Activated naive CD8-positive, alpha-beta T cell treated with anti-CD3 and anti-CD28 coated beads, Interleukin-2, amount 50 U/mL, for 16 hours (primary cell): ENCODE data around the gene ARMC12.
"Not testable (repeated sequence)": the region's sequence is repeated elsewhere in the genome, so short reads cannot be mapped to it uniquely, and the experiment has no call there.

ENCODE experiments used
- DNase-seq: peaks from one replicate; pipeline ENCODE4 v3.0.0-alpha.2; 2020; ENCODE audit warnings: low read depth, low spot score

The ARMC12 gene, protein sequence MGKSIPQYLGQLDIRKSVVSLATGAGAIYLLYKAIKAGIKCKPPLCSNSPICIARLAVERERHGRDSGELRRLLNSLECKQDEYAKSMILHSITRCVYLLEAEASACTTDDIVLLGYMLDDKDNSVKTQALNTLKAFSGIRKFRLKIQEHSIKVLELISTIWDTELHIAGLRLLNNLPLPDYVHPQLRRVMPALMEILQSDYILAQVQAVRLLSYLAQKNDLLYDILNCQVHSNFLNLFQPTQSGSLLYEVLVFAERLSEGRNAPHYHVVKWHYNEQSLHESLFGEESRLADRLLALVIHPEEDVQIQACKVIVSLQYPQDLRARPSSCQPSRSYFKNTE

DNA sequence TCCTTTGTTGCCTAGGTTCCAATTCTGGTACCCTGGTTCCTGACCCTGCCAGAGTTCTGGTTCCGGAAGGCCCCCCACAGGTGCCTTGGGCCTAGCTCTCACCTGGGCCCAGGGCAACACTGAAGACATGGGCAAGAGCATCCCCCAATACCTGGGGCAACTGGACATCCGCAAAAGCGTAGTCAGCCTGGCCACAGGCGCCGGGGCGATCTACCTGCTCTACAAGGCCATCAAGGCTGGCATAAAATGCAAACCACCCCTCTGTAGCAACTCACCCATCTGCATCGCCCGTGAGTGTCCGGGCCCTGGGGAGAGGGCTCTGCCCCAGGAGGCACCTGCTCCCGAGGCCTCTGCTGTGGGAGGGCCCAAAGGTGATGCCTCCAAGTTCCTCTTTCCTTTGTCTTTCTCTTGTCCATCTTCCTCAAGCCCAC lies at the start of gene ARMC12:
Gene ARMC12 (plus strand): TSS at position 51 of the 431 bp plus-strand sequence. CDS start 77 bp downstream, at position 128.
- no peak for DNase-seq

DNA sequence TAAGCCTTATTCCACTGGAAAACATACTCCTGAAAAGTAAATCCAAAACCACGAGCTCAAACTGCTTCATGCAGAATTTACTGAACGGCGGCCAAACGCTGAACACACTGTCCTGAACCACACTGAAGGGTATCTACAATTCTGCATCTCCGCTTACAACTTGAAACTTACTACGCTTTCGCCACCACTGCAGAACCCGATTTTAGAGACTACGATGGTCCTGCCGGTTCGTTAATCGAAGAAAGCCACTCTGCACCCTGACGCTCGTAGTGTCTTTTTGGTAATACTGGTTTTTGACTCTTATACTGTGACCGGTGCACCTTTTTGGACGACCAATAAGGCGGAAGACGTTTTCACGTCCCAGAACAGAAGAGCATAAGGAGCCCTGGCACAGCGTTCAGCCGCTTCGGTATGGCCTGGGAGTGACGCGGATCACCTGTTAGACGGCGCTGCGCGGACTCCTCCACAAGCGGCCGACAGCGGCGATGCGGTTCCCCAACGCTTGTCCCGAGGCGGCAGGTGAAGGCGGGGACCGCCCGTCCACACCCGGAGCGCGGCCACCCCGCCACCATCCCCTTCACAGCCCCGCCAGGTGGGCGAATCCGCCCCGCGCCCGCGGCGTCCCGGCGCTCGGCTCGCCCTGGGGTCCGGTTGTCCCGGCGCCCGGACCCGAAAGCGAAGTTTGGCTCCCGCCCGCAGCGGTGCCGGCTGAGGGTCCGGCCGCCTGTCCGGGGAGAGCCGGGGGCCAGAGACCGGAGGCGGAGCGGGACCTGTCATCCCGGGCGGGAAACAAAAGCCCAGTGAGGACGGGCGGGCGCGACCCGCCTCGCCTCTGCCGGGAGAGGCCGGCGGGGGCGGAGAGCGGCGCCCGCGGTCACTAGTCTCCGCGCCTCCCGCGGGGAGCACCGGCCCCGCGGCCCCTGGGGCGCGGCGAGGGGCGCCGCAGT lies 48.9 kb upstream of the ARMC12 start:
- no peak for DNase-seq

DNA sequence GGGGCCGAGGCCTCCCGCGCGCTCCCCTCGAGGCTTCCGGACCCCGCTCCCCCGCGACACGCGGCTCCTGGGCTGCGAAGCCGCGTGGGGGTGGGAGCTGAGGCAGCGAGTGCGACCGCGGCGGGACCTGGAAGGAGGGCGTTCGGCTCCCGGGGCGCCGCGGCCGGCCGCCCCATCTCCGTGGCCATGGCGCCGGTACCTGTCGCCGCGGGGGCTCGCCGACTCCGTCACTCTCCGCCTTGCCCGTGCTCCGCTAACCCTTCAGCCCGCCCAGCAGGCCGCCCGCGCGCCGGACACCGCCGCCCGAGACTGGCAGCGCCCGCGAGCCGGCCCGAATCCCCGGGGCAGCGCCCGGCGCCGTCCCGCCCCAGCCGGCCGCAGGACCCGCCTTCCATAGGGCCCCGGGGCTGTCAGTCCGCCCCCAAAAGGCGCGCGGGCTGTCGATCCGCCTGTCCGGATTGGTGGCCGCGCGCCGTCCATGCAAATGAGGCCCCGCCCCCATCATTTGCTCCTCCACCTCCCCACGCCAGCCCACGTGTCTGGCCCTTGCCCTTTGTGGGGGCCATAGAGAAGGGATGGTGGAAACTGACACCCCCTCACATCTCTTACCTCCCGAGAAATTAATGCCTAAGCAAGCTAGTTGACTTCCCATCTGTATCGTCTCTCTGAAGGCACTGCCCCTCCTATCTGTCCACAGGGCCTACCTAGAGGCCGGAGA lies 48.1 kb upstream of the ARMC12 start, which contains the start of gene FKBP5:
Gene FKBP5 (minus strand): TSS at position 311 of the 718 bp plus-strand sequence. CDS start 46,091 bp downstream, outside the sequence.
- peak; percentile 80 for DNase-seq

DNA sequence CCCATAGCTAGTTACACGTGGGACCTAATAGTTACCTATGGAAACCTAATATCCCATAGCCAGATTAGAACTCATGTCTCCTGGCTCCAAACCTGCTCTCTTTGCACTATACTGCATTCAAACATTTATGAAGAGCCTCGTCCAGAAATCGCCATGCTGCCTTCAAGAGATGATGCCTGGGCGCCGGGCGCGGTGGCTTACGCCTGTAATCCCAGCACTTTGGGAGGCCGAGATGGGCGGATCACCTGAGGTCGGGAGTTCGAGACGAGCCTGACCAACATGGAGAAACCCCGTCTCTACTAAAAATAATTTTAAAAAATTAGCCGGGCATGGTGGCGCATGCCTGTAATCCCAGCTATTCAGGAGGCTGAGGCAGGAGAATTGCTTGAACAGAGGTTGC lies 46.8 kb upstream of the ARMC12 start:
- not testable (repeated sequence) for DNase-seq

DNA sequence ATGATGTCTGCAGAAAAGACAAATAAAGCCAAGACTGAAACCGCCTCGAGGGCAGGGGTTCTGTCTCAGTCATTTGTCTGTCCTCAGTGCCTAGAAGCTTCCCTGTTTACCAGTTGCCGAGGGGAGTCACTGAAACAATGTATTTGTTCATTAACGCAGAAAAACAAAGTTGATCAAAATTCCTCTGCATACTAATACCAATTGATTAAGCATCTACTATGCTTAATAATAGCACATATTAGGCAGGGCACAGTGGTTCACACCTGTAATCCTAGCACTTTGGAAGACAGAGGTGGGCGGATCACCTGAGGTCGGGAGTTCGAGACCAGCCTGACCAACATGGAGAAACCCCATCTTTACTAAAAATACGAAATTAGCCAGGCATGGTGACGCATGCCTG lies 46.3 kb upstream of the ARMC12 start:
- no peak for DNase-seq

DNA sequence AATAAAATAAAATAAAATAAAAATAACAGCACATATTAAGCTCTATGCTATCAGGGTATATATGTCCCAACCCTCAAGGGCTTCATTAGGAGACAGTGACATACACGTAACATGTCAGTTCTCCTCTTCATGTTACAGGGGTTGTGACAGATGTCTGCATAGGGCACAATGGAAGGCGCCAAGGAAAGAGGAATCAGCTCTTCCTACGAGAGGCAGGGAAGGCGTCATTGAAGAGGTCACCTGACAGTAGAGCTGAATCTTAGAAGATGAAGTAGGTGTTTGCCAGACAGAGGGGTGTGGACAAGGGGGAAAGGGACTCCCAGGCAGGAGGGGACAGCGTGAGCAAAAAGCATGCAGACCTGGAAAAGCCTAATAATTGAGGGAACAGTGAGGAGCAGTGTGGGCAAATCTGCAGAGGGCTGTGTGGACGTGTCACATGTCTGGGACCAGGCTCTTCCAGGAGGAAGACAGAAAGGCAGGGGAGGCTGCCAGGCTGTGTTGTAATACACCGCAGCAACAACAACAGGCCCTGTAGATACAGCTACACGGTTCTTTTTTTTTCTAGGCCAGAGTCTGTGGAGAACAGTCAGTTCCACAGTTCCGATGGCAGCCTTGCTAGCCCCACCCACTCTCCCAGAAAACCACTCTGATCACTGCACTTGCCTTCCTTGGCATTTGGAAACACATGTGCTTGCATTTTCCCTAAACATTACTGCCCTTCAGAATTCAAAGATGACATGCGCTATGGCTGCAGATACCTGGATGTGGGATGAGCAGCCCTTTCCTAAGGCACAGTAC lies 45.6 kb upstream of the ARMC12 start:
- no peak for DNase-seq

DNA sequence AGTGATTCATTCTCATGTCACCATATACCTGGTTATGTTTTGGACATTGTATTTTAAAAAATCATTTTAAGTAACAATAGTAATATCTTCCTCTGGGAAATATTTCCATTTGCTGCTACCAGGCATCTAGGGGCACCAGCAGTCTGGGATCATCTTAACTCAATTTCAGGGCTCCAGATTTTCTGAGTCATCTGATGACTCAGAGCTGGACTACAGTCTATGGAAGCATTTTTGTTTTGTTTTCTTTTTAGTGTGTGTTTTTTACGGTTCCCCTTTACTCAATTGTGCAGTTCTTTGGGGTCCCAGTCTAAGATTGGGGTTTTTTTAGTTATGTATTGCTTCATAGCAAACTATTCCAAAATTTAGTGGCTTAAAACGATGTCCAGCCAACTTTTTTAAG lies 42.4 kb upstream of the ARMC12 start:
- no peak for DNase-seq

DNA sequence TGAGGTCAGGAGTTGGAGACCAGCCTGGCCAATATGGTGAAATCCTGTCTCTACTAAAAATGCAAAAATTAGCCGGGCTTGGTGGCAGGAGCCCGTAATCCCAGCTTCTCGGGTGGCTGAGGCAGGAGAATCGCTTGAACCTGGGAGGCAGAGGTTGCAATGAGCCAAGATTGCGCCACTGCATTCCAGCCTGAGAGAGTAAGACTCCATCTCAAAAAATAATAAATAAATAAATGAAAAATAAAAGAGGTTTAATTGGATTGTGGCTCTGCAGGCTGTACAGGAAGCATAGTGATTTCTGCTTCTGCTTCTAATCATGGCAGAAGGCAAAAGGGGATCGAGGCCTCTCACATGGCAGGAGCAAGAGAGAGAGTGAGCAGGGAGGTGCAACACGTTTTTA lies 38.4 kb upstream of the ARMC12 start:
- not testable (repeated sequence) for DNase-seq

DNA sequence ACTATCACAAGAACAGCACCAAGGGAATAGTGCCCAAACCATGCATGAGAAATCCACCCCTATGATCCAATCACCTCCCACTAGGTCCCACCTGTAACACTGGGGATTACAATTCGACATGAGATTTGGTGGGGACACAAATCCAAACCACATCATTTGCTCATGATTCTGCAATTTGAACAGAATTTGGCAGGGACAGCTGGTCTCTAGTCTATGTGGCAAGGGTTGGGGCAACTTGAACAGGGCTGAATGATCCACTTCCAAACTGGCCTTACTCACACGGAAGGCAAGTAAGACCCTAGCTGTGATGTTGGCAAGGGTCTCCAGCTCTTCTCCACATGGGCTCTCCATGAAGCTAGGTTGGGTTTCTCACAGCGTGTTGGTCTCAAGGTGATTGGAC lies 38.0 kb upstream of the ARMC12 start:
- no peak for DNase-seq

DNA sequence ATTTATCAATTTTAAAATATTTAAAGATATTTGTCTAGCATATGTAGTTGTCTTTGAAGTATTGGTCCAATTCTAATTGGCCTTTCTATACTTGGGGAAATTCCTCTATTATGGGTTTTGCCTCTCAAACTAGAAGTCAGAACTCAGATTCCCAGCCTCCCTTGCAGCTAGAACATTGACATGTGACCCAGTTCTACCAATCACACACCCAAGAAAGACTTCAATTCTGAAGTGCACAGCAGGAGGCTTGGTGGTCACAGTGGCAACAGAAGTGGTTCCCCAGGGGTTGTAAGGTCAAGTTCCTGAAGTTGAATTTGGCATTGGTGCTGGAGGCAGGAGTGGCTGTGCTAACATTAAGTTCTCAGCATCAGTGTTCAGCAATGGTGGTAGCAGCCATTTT lies 33.3 kb upstream of the ARMC12 start:
- no peak for DNase-seq

DNA sequence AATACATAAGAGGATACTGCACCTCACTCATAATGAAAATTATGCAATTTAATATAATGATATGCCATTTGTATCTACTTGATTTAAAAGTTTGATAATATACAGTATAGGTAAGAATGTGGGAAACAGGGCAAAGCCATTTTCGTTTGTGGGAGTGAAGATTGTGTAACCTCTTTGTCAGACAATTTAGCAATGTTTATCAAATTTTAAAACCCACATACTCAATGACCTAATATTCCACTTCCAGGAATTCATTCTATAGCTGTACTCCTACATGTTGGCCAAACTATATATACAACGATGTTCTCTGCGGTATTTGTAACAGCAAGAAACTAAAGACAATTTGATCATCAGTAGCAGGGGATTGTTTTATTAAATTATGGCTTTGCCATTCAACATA lies 30.4 kb upstream of the ARMC12 start:
- no peak for DNase-seq

DNA sequence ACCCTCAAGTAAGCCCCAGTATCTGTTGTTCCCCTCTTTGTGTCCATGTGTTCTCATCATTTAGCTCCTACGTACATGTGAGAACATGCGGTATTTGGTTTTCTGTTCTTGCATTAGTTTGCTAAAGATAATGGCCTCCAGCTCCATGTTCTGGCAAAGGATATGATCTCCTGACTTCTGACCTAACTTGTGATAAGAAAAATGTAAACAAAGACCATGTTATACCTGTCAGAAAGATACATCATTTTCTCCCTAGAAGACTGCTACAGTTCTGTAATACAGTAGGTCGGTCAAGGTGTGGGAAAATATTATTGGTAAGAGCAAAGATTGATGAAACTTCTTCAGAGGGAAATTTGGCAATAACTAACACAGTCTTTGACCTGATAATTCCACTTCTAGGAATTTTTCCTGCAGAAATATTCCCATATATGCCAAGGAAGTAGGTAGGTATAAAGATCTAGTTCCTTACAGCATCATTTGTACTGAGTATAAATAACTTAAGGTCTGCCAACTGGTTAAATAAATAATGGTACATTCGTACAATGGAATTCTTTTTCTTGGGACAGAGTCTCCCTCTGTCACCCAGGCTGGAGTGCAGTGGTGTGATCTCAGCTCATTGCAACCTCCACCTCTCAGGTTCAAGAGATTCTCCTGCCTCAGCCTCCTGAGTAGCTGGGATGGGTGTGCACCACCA lies 29.0 kb upstream of the ARMC12 start:
- no peak for DNase-seq

DNA sequence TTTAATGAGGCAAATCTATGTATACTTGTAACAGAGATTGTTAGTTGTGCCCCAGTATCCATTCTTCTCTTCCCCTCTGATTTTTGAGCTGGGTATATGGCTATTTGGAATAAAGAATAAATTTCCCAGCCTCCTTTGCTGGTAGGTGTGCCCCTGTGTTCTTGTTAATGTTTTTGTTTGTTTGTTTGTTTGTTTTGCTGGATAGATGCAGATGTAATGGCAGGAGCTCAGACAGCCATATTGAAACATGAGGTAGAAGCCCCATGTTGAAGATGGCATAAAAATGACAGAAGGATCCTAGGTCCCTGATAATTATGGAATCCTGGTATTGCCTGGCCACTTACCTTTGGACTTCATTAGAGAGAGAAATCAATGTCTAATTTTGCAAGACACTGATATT lies 28.2 kb upstream of the ARMC12 start:
- DNase-seq: no peak

DNA sequence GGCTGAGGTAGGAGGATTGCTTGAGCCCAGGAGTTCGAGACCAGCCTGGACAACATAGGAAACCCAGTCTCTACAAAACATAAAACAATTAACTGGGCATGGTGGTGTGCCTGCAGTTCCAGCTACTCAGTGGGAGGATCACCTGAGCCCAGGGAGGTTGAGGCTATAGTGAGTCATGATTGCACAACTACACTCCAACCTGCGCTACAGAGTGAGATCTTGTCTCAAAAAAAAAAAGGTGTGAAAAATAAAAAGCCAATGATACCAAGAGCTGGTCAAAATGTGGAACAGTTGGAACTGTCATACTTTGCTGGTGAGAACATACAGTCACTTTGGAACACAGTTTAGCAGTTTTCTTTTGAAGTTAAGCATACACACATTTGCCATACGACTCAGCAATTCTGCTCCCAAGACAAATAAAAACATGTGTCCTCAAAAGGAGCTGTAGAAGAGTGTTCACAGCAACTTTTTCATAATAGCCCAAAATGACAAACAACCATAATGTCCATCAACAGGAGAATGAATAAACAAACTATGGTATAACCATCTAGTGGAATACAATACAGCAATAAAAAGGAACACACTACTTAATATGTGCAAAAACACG lies 26.5 kb upstream of the ARMC12 start:
- DNase-seq: no peak

DNA sequence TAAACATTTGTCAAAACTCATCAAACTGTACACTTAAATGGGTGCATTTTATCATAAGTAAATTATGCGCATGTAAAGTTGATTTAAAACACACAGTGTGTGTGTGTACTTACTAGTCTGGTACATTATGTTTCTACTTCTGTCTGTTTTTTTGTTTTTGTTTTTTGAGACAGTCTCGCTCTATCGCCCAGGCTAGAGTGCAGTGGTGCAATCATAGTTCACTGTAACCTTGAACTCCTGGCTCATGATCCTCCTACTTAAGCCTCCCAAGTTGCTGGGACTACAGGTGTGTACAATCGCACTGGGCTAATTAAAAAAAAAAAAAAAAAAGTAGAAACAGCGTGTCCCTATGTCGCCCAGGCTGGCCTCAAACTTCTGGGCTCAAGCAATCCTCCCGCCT lies 25.1 kb upstream of the ARMC12 start:
- no peak for DNase-seq

DNA sequence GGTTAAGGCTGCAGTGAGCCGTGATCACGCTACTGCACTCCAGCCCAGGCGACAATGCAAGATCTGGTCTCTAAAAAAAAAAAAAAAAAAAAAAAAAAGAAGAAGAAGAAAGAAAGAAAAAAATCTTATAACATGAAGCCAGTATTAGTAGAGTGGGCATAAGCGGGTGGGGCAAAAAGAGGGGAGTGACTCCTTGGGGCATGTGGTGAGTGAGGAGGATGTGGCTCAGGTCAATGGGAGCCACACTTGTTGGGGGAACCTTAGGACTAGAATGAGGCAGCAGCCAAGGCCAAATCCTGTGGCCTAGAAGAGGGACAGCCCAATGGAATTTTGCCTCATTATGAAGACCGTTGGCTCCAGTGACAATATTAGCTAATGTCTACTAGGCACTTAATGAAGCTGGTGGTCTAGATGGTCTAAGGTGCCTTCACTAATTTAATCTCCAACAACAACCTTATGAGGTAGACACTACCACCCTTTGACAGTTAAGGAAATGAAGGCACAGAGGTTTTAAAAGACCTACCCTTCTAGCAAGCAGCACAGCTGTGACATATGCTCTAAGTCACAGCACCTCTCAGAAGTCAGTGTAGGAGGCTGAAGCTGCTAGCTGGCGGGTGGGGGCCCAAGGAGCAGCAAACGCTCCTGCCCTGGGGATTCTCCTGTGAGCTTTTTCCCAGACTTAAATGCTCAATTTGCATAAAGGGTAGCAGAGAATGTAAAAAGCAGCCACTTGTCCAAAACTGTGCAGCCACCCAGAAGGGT lies 23.6 kb upstream of the ARMC12 start:
- DNase-seq: no peak

DNA sequence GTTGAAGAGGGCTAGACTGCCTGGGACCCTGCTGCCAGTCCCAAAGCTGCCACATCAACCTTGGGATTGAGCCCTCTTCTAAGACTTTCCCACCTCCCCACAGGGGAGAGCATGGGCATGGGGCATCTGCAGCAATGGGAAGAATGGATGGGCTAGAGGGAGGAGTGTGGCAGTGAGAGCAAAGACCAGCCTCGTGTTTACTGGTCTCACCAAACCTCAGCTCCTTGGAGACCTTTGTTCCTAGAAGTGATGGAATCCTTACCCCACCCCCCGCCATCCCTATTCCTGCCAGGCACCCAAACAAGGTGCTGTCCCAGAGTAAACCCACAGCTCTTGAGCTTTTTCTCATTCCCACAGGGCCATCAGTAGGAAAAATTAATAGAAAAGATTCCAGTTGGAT lies 20.0 kb upstream of the ARMC12 start:
- no peak for DNase-seq

DNA sequence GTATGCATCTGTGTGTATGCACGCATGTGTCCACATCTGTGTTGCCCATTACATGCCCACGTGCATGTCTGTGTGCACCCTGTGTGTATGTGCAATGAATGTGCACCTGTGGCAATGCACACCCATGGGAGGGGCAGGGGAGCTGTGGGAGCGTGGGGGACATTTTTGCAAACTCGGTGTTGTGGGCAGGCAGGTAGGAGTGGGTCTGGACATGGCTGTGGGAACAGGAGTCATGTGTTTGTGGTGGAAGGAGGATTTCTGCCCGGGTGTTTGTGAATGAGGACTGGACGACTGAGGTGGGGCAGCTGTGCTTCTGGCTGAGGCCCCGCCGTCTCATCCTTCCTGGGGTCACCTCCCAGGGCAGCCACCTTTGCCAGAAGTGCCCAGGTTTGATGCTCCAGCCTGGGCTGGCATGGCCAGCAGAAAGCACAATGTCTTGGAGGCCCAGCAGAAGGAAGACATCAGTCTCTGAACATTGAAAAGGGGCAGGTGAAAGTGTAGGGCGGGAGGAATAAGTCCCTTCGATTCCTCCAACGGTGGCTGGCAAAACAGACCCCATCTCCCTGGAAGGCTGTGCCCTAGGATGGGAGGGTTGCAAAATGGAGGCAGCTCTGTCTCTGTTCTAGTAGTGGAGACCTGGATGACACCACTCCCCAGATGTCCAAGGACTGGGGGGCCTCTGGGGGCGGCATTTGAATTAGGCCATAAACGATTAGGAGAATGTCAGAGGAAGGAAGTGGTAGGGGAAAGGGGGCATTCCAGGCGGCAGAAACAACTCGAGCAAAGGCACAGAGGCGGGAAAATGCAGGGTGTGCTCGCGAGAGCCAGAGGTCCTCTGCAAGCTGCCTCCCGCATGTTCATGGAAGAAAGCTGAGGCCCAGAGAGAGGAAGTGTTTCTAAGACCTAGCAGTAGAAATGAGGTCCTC lies 19.1 kb upstream of the ARMC12 start:
- no peak for DNase-seq
